ENCODE measurements around the gene ZNF407.

The ZNF407 gene

DNA sequence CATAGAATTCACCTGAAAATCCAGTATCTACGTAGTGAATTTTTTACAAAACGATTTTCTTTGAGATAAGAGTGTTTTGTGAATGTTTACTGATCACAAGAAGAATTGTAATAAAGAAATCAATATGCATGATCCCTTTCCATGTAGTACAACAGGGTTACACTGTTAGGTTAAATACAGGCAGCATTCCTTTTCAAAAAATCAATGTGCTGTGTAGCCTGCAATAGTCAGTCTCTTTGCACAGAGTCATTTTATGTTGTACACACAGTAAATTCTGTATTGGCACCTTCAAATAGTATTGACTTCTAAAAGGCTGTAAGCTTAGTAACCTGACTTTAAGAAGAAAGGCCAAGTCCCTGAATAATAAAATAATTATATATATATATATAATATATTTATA, 63.3 kb downstream of the ZNF407 start:
- no peak overlapping the region for H3K27ac ChIP-seq
- TF ChIP-seq, protein P1, sequence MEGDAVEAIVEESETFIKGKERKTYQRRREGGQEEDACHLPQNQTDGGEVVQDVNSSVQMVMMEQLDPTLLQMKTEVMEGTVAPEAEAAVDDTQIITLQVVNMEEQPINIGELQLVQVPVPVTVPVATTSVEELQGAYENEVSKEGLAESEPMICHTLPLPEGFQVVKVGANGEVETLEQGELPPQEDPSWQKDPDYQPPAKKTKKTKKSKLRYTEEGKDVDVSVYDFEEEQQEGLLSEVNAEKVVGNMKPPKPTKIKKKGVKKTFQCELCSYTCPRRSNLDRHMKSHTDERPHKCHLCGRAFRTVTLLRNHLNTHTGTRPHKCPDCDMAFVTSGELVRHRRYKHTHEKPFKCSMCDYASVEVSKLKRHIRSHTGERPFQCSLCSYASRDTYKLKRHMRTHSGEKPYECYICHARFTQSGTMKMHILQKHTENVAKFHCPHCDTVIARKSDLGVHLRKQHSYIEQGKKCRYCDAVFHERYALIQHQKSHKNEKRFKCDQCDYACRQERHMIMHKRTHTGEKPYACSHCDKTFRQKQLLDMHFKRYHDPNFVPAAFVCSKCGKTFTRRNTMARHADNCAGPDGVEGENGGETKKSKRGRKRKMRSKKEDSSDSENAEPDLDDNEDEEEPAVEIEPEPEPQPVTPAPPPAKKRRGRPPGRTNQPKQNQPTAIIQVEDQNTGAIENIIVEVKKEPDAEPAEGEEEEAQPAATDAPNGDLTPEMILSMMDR (conservative IDR thresholded peaks at IDR 0.05; ENCODE audit: low read depth): no peak
- no peak for DNase-seq (ENCODE audit: low spot score)
- POLR2A ChIA-PET (ENCODE audit: low non-redundant PET): no interaction called here
- CTCF ChIA-PET: no interaction called here

DNA sequence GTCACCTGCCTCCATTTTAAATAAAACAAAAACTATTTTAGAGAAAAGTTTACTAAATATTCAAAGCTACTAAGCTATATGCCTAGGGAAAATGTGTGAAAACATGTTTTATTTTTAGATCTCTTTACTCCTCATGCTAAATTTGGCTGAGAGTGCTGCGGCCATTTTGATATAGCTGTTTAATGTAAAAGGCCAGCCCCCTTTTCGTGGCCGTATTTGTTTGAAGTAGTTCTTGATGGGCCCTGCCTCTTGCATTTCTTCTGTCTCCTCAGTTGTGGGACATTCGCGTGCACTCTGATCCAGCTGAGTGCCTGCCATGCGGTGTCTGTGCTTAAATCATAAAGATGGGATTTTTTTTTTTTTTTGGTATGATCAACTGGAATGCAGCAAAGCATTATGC, 64.0 kb downstream of the ZNF407 start:
- CTCF ChIA-PET: no interaction called here

DNA sequence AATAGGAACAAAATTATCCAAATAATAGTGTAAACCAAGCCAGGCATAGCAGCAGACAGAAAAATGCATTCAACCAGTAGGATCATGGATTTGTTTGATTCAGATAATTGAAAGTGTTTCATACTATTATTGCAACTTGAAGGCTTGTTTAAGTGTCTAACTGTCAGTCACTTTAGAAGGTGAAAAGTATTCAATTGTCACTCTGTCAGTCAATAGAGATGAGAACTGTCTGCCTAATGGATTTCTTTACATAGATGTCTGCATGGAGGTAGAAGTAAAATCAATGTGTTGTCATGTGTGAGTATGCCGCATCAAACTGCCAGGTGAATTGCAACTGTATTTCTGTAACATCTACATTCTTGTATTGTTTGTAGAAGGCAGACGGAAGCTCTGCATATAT, 65.0 kb downstream of the ZNF407 start:
- ChIA-PET CTCF (no interaction called here), POLR2A (ENCODE audit: low non-redundant PET) (no interaction called here)
- H3K27ac ChIP-seq: no peak overlapping the region
- TF ChIP-seq, protein P1 (conservative IDR thresholded peaks at IDR 0.05; ENCODE audit: low read depth): no peak
- DNase-seq (ENCODE audit: low spot score): no peak

More for the DNA sequence above, 64.0 kb downstream of the ZNF407 start:
- POLR2A ChIA-PET (ENCODE audit: low non-redundant PET): no interaction called here
- no peak overlapping the region for H3K27ac ChIP-seq
- TF ChIP-seq, protein P1 (conservative IDR thresholded peaks at IDR 0.05; ENCODE audit: low read depth): no peak
- DNase-seq (ENCODE audit: low spot score): no peak

DNA sequence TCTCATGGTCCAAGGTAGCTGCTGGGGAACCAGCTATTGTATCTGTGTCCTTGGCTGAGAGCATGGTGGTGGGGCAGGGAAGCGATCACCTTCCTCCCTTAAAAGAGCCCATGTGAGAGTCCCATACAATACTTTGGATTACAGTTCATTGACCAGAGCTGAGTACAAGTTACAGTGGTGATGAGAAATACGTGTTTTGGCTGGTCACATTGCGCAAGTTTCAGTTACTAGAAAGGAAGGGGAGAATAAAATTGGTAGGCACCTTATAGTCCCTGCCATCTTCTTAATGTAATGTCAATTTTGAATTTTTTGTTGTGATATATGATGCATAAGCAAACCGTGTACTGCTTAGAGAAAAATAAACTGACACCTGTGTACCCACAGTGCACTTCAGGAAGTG, 67.7 kb downstream of the ZNF407 start:
- TF ChIP-seq, protein P1 (conservative IDR thresholded peaks at IDR 0.05; ENCODE audit: low read depth): no peak
- H3K27ac ChIP-seq: no peak overlapping the region
- CTCF ChIA-PET: no interaction called here
- POLR2A ChIA-PET (ENCODE audit: low non-redundant PET): no interaction called here
- DNase-seq (ENCODE audit: low spot score): no peak

DNA sequence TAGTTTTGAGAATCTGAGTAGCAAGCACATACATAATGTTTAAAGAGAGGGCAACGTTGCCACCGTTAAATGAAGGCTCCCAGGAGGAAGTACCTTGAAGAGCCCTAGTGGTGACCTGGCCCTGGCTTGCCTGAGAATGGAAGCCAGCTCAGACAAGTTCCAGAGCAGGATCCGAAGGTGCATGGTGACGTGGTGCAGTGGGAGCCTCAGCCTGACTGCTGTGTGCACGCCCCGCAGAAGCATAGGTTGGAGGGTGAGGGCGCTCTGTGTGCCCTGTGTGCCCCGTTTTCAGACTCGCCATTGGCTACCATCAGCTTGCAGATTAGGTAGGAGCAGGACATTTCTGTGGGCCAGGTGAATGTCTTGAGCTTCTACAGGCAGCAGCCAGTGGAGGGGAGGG, 68.2 kb downstream of the ZNF407 start:
- ChIA-PET POLR2A (ENCODE audit: low non-redundant PET) (no interaction called here), CTCF (no interaction called here)
- no peak for DNase-seq (ENCODE audit: low spot score)
- H3K27ac ChIP-seq: no peak overlapping the region
- TF ChIP-seq, protein P1 (conservative IDR thresholded peaks at IDR 0.05; ENCODE audit: low read depth): no peak

DNA sequence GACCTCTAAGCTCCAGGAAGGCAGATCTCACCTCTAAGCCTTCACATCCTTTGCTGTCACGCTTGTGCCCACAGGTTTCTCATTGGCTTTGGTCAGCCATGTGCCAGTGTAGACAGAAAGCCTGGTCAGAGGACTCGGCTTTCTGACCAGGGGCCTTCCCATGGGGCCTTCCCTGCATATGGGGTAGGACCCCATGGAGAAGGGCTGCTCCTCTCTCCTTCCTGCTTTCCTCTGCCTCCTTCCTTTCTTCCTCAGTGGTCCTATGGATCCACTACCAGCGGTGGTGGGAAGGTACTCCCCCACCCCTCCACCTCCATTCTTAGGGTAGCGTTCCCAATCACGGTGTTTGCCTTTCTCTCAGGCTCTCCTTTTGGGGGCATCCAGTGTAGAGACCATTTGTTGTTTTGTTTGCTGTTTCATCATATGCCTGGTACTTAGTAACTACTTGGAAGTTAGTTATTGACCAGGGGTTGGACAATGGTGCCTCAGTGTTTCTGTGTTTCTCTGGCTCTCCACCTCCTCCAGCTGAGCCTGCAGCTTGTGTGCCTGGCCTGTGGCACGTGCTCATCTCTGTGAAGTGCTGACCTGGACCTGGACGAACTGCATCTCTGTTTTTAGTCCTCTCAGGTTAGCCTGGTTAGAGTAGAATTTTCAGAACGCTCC, 71.6 kb downstream of the ZNF407 start:
- ChIA-PET CTCF (no interaction called here), POLR2A (ENCODE audit: low non-redundant PET) (no interaction called here)
- no peak overlapping the region for H3K27ac ChIP-seq
- DNase-seq (ENCODE audit: low spot score): no peak
- TF ChIP-seq, protein P1 (conservative IDR thresholded peaks at IDR 0.05; ENCODE audit: low read depth): no peak
